Ishikawa (cell line): ENCODE measurements around the gene GLYATL1.

Experiments used
- CEBPB ChIP-seq: IDR thresholded peaks from 2 replicates; pipeline ENCODE4 v1.6.1; 2012
- CREB1 ChIP-seq: IDR thresholded peaks from 2 replicates; pipeline ENCODE4 v1.6.1; 2012; ENCODE audit warnings: low read depth
- EGR1 ChIP-seq: IDR thresholded peaks from 2 replicates; pipeline ENCODE4 v1.6.1; 2012
- EP300 ChIP-seq: IDR thresholded peaks from 2 replicates; pipeline ENCODE4 v1.6.1; 2012; ENCODE audit warnings: borderline replicate concordance
- FOXM1 ChIP-seq: IDR thresholded peaks from 2 replicates; pipeline ENCODE4 v1.6.1; 2012; ENCODE audit warnings: low read depth, borderline replicate concordance
- MAX ChIP-seq: IDR thresholded peaks from 2 replicates; pipeline ENCODE4 v1.6.1; 2012
- NFIC ChIP-seq: IDR thresholded peaks from 2 replicates; pipeline ENCODE4 v1.6.1; 2012
- RAD21 ChIP-seq: IDR thresholded peaks from 2 replicates; pipeline ENCODE4 v1.6.1; 2012; ENCODE audit warnings: low read depth
- REST ChIP-seq: IDR thresholded peaks from 2 replicates; pipeline ENCODE4 v1.6.1; 2012; ENCODE audit warnings: low read depth, mild to moderate bottlenecking
- TAF1 ChIP-seq: IDR thresholded peaks from 2 replicates; pipeline ENCODE4 v1.6.1; 2012; ENCODE audit warnings: low read depth, mild to moderate bottlenecking
- TCF12 ChIP-seq: IDR thresholded peaks from 2 replicates; pipeline ENCODE4 v1.6.1; 2012; ENCODE audit warnings: low read depth
- TEAD4 ChIP-seq: IDR thresholded peaks from 2 replicates; pipeline ENCODE4 v1.6.1; 2012
- USF1 ChIP-seq: IDR thresholded peaks from 2 replicates; pipeline ENCODE4 v1.6.1; 2012
- YY1 ChIP-seq: IDR thresholded peaks from 2 replicates; pipeline ENCODE4 v1.6.1; 2012; ENCODE audit warnings: low read depth
- ZBTB7A ChIP-seq: IDR thresholded peaks from 2 replicates; pipeline ENCODE4 v1.6.1; 2012; ENCODE audit warnings: low read depth

Gene GLYATL1

GRCh38 chr11:58980159-58980843, 41.0 kb downstream of the GLYATL1 start:
- TF ChIP-seq TCF12 (no peak), REST (no peak), RAD21 (no peak), MAX (no peak), YY1 (no peak), FOXM1 (no peak)

GRCh38 chr11:58992489-58992888, 53.2 kb downstream of the GLYATL1 start:
- no peak for TF ChIP-seq FOXM1
- no peak for TF ChIP-seq TAF1
- no peak for TF ChIP-seq TEAD4
- no peak for TF ChIP-seq TCF12
- TF ChIP-seq YY1: no peak
- TF ChIP-seq USF1: no peak
- TF ChIP-seq ZBTB7A: no peak
- no peak for TF ChIP-seq CREB1
- TF ChIP-seq RAD21: no peak
- TF ChIP-seq CEBPB: no peak
- TF ChIP-seq MAX: no peak
- TF ChIP-seq EGR1: no peak
- no peak for TF ChIP-seq NFIC
- TF ChIP-seq REST: no peak
- no peak for TF ChIP-seq EP300

GRCh38 chr11:58994171-58994570, 54.9 kb downstream of the GLYATL1 start:
- no peak for TF ChIP-seq MAX

GRCh38 chr11:58998480-58999290, 59.4 kb downstream of the GLYATL1 start:
- TF ChIP-seq RAD21 (no peak), REST (no peak), USF1 (no peak), EP300 (no peak), FOXM1 (no peak), TEAD4 (no peak), EGR1 (no peak), MAX (no peak), CEBPB (no peak), YY1 (no peak), TAF1 (no peak)
